ENCODE results near the gene COPS6. TPM values are rescaled to one million over a fixed set of nuclear protein-coding genes. Genes with fewer than 3 reads are reported as not detected.

Gene COPS6
- total RNA-seq (2014; rRNA removed; shearing (Covaris generic)), result 100 and 151 TPM in 2 replicates

DNA sequence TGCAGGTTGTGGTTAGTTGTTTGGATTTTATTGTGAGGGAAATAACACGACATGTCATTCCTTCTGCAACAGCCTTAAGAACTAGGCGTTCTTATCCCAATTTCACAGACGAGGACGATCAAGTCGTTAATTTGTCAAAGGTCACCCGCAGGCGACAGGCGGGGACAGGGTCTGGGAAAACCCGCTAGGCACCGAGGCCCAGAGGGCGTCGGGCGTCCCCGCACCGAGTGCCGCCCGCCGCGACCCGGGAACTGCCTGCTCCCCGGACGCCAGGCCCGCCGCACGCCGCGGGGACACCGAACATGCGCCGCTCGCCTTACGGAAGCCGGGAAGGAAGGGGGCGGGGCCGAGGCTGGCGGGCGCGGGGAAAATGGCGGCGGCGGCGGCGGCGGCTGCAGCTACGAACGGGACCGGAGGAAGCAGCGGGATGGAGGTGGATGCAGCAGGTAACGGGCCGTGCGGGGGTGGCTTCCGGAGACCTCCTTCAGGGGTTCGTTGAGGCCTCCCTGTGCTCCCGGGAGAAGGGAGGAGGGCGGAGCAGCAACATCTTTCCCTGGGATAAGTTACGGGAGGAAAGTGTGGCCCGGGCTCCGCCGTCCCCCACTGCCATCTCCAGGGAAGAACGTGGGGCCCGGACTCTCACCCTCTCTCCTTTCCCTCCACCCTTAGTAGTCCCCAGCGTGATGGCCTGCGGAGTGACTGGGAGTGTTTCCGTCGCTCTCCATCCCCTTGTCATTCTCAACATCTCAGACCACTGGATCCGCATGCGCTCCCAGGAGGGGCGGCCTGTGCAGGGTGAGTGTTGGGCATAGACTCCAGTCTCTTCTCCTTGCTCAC lies at the start of gene COPS6:
Gene COPS6 (plus strand): TSS at position 349 of the 837 bp plus-strand sequence. CDS start 22 bp downstream, at position 371.
- DNase-seq (ENCODE audit: low spot score), result peak; percentile 69
- in situ Hi-C loops (cut with HindIII; ENCODE audit: low sequenced_read_pairs), result no loop called here

DNA sequence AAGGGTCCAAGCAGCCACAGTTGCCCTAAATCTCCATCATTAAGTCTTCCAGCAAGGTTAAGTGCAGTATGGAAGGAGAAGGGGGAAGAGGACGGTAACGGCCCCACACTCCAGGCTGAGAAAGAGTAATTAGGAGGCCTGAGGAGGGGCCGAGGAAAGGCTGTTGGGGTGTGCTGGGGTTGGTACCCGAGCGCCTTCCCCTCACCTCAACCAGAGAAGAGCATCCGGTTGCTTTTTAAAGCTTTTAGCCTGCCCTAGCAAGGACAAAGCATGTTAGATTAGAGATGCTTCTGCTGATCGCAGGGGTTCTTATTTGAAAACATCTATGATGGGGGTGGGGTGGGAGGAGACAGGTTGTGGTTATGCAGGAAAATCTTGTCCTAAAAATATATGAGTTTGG lies 48.2 kb upstream of the COPS6 start:
- no peak for DNase-seq (ENCODE audit: low spot score)
- in situ Hi-C loops (cut with HindIII; ENCODE audit: low sequenced_read_pairs), result no loop called here

DNA sequence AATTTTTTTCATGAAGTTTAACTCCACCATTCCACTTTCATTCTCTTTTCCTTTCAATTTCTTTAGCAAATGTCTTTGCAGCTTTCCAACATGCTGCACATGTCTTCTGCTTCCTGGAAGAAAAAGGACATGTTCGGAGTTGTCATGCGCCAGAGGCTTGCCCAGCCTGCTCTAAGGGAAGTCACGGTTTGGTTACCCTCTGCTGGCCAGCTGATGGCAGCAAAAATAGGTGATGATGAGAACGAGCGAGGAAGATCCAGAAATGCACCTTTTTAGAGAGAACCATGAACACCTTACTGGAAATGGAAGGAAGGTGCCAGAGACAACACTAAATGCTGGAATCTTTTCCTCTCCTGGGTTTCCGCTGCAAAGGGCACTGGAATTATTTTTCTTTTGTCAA lies 44.1 kb upstream of the COPS6 start:
- in situ Hi-C loops (cut with HindIII; ENCODE audit: low sequenced_read_pairs), result no loop called here
- no peak for DNase-seq (ENCODE audit: low spot score)

DNA sequence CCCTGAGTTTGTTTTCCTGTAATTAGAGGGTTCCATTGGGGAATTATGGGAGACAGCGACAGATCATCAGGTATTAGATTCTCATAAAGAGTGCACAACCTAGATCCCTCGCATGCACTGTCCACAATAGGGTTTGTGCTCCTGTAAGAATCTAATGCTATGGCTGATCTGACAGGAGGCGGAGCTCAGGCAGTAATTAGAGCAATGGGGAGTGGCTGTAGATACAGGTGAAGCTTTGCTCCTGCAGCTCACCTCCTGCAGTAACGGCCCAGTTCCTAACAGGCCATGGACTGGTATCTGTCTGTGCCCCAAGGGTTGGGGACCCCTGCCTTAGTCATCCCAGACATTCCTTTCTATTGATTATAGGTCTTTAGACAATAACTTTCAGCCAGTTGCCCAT lies 40.1 kb upstream of the COPS6 start:
- in situ Hi-C loops (cut with HindIII; ENCODE audit: low sequenced_read_pairs), result no loop called here
- DNase-seq (ENCODE audit: low spot score), result no peak

DNA sequence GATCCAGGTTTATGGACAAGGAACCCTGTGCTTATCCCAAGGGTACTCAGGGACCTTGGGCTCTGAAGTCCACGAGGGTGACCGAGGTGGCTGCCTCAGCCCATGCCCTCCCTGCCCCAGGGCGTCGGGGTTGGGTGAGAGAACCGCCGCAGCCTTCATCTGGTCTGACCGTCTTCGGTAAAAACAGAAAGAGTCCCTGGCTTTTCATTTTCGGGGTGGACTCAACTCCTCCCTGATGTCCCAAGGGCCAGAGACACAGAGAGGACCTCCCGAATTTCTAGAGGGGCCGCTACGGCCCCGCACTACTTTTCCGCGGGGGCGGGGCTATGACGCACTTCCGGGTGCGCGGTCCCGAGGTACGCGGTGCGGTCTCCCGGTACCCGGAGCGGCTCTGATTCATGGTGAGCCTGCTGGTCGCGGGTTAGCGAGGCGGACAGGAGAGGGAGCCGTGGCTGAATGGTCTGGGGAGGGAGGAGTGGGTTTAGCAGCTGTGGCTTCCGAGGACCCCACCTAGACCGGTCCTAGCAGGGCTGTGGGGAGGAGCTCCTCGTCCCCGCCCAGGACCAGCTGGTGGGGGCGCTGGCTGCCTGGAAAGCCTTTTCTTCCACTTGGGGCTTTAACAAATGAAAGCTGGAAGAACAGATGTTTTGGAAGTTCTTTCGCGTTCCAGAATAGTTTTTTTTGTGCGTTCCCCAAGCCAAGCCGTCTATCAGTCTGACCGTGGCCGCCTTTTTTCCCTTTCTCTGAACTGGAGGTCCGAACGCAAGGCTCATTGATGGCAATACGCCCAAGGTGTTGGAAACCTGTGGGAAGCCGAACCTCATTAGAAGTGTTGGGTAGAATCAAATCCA lies 39.1 kb upstream of the COPS6 start, which contains the start of gene ZSCAN21:
Gene ZSCAN21 (plus strand): TSS at position 334 of the 851 bp plus-strand sequence. CDS start 7,233 bp downstream, outside the sequence.
- in situ Hi-C loops (cut with HindIII; ENCODE audit: low sequenced_read_pairs), result no loop called here

DNA sequence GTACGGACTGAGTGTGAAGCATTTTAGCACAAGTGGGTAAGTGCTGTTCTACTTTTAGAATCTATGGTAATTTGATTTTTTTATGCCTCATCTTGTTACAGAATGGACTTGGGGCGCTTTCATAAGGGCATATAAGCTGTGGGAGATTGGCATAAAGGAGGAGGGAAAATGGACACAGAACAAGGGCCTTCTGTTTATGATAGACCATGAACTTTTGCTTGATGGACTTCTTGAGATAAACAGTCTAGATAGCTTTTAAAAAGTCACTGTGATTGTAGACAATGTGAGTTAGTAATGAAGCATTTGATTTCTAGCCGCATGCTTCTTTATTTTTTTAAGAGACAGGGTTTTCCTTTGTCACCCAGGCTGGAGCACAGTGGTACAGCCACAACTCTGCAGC lies 37.2 kb upstream of the COPS6 start:
- in situ Hi-C loops (cut with HindIII; ENCODE audit: low sequenced_read_pairs), result no loop called here
- no peak for DNase-seq (ENCODE audit: low spot score)

More for the DNA sequence above, 39.1 kb upstream of the COPS6 start, which contains the start of gene ZSCAN21:
- peak; percentile 90 for DNase-seq (ENCODE audit: low spot score)

DNA sequence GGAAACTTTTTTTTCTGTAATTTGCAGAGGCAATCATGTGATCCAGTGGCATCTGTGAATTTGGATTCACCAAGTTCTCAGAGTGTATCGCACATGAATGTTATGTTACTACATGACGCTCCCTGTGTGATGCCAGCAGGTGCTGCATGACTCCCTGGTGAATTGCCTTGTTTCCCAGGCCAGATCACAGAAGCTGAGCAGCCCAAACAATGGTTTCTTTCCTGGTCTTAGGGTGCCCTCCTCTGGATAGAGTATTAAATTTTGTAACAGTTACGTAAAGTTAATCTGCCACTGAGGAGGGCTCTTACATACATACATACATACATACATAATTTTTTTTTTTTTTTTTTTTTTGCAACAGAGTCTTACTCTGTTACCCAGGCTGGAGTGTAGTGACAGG lies 35.6 kb upstream of the COPS6 start:
- in situ Hi-C loops (cut with HindIII; ENCODE audit: low sequenced_read_pairs), result no loop called here

DNA sequence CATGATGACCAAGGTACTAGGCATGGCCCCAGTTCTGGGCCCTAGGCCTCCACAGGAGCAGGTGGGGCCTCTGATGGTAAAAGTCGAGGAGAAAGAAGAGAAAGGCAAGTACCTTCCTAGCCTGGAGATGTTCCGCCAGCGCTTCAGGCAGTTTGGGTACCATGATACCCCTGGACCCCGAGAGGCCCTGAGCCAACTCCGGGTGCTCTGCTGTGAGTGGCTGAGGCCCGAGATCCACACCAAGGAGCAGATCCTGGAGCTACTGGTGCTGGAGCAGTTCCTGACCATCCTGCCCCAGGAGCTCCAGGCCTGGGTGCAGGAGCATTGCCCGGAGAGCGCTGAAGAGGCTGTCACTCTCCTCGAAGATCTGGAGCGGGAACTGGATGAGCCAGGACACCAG lies 31.8 kb upstream of the COPS6 start:
- DNase-seq (ENCODE audit: low spot score), result no peak
- in situ Hi-C loops (cut with HindIII; ENCODE audit: low sequenced_read_pairs), result no loop called here

More for the DNA sequence above, 35.6 kb upstream of the COPS6 start:
- peak; percentile 53 for DNase-seq (ENCODE audit: low spot score)

DNA sequence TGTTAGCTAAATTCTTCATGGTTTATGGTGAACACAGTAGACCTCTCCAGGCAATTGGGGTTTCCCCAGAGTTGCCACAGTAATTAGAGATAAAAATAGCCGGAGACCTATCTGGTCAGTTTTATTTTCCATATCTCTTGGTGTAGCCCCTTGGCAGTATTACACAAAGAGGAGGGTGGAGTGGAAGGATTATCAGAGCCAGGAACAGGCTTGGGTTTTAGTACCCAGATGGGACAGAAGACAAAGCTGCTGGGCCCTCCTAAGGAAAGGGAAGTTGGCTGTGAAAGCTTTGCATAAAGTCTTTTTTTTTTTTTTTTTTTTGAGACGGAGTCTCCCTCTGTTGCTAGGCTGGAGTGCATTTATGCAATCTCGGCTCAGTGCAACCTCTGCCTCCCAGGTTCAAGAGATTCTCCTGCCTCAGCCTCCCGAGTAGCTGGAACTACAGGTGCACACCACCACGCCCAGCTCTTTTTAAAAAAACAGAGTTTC lies 29.5 kb upstream of the COPS6 start:
- in situ Hi-C loops (cut with HindIII; ENCODE audit: low sequenced_read_pairs), result no loop called here
- DNase-seq (ENCODE audit: low spot score), result no peak

DNA sequence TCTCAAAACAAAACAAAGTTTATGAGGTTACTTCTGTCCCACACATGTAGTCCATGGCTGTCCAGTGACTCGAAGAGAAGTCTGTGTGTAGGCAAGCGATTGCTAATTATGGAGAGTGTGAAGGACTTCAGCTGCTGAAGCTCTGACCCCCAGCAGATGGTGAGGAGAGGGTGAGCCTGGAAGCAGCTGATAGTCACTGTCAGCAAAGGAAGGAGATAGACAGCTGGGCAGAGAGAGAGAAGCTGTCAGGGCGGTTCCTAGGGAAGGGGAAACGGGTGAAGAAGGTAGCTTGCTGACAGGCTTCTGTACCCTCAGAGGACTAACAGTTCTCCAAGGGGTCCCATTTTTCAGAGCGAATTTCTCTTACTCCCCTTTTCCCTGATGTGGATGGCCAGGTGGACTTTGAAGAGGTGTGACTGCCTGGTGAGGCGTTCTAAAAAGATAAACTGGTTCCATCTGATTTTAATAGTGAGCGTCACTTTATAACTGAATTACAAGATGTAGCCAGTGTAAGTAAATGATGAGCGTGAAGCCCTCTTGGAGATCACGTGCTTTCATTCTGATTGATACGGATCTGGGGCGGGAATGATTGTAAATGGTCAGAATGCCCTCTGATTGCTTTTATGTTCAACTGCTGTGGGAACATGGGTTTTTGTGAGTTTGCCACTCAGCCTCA lies 27.1 kb upstream of the COPS6 start:
- no peak for DNase-seq (ENCODE audit: low spot score)
- in situ Hi-C loops (cut with HindIII; ENCODE audit: low sequenced_read_pairs), result no loop called here

DNA sequence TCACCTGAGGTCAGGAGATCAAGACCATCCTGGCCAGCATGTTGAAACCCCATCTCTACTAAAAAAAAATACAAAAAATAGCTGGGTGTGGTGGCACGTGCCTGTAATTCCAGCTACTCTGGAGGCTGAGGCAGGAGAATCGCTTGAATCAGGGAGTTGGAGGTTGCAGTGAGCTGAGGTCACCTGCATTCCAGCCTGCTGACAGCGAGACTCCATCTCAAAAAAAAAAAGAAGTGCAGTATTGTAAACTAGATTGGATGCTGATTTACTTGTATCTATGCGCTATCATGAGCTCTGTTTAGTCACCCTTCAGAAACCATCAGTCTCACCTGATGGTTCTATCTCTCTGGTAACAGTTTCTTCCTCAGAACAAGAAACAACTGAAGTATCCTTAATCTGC lies 25.4 kb upstream of the COPS6 start:
- in situ Hi-C loops (cut with HindIII; ENCODE audit: low sequenced_read_pairs), result no loop called here
- no peak for DNase-seq (ENCODE audit: low spot score)

DNA sequence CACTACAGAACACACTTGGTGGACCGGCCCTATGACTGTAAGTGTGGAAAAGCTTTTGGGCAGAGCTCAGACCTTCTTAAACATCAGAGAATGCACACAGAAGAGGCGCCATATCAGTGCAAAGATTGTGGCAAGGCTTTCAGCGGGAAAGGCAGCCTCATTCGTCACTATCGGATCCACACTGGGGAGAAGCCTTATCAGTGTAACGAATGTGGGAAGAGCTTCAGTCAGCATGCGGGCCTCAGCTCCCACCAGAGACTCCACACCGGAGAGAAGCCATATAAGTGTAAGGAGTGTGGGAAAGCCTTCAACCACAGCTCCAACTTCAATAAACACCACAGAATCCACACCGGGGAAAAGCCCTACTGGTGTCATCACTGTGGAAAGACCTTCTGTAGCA lies 24.6 kb upstream of the COPS6 start:
- no peak for DNase-seq (ENCODE audit: low spot score)
- in situ Hi-C loops (cut with HindIII; ENCODE audit: low sequenced_read_pairs), result no loop called here

DNA sequence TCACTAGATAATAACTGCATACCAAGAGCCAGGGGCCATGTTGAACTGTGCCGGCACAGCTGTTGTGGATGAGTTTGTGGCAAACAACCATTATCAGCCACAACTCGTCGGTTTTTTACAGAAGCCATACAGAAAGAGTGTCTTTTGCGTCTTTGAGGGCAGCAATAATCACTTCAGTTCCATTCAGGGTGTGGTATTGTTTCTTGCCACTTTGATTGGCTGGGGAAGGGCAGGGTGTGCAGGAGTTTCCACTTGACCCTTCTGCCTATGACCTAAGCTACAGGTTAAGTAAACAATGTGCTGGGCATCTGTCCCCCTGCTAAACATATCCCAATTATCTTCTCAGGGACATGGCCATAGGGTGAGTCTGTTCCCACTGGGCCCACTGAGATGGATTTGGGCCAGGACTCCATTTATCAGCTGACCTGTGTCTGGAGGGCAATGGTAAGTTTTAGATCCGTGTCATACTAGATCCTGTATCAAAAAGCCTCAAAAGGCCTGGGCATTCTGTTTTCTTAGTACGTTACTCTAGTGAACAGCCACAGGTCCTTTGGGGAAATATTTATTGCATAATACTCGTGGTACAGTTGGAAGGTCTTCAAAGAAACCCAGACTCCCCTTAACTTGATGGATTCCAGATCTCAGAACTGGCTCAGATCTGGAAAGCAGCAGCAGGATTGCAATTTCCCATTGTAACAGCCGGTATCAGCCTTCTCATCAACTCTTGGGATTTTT lies 23.1 kb upstream of the COPS6 start:
- no peak for DNase-seq (ENCODE audit: low spot score)
- in situ Hi-C loops (cut with HindIII; ENCODE audit: low sequenced_read_pairs), result no loop called here

DNA sequence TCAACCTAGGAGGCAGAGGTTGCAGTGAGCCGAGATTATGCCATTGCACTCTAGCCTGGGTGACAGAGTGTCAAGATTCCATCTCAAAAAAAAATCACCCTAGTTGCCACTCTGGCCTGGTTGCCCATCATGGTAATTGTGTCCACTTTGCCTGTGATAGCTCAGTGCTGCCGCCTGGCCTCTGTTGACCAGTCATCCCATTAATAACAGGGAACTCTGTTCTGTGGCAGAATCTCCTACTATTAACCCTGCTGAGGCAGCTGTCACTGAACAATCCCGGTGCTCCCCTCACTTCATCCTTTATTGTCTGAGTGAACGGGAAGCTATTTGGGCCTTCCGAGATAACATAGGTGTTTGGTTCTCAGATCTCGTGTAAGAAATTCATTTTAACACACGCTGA lies 21.8 kb upstream of the COPS6 start:
- in situ Hi-C loops (cut with HindIII; ENCODE audit: low sequenced_read_pairs), result no loop called here
- no peak for DNase-seq (ENCODE audit: low spot score)

DNA sequence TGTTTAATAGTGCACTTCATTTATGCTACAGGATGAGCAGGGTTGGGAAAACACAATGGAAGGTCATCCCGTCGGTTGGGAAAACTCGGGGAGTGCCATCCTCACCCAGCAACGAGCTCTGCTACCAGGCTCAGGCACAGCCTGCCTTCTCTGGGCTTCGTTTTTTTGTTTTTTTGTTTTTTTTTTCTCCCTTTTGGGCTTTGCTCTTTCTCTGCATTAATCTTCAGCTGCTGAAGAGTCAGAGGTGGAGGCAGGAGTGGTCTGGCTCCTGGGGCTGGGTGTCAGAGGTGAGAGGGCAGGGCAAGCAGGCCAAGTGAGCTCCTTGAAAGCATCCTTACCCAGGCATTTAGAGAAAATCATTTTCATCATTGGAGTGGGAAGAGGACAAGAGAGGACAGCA lies 18.8 kb upstream of the COPS6 start:
- in situ Hi-C loops (cut with HindIII; ENCODE audit: low sequenced_read_pairs), result no loop called here
- DNase-seq (ENCODE audit: low spot score), result no peak

DNA sequence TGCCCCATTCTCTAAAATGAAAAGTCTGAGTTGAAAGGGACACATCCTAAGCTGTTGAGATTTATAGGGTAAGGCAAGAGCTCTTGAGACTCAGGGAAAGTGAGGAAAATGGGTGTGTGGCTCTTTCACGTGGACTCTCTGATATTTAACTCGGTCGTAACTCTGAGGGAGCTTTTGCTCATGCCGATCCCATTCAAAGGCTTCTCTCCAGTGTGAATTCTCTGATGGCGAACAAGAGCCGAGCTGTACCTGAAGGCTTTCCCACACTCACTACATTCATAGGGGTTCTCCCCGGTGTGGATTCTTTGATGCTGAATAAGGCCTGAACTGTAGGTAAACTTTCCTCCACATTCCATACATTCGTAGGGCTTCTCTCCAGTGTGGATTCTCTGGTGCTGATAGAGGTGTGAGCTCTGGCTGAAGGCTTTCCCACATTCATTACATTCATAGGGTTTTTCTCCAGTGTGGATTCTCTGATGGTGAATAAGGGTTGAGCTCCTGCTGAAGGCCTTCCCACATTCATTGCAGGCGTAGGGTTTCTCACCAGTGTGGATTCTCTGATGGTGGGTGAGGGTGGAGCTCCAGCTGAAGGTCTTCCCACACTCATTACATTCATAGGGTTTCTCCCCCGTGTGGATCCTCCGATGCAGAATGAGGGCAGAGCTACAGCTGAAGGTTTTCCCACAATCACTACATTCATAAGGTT lies 17.6 kb upstream of the COPS6 start:
- in situ Hi-C loops (cut with HindIII; ENCODE audit: low sequenced_read_pairs), result no loop called here
- no peak for DNase-seq (ENCODE audit: low spot score)

DNA sequence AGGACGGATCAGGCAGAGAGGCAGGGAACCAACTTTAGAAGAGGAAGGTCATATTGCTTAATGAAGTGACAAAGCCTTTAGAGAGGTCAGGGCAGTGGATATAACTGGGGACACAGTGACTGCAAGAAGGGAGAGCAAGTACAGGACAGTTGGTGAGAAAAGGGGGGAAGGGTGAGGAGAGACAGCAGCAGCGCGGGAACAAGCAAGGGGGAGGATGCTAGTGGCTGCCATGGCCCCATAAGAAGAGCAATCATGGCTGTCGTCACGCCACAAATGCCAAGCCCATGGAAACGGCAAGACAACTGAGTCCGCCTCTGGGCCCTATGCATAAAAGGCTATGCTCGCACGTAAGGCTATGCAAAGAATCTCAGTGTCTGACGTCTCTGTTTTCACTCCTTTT lies 16.3 kb upstream of the COPS6 start:
- in situ Hi-C loops (cut with HindIII; ENCODE audit: low sequenced_read_pairs), result no loop called here
- no peak for DNase-seq (ENCODE audit: low spot score)

DNA sequence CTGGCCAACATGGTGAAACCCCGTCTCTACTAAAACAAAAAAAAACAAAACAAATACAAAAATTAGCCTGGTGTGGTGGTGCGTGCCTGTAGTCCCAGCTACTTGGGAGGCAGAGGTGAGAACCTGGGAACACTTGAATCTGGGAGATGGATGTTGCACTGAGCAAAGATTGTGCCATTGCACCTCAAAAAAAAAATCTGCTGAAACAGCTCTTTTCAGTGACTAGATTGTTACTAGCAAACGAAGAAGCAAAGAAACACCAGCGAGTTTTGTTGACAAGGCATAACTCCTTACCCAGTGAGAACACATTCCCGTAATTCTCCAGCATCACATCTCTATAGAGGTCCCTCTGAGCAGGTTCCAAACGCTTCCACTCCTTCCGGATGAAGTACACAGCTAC lies 13.9 kb upstream of the COPS6 start:
- in situ Hi-C loops (cut with HindIII; ENCODE audit: low sequenced_read_pairs), result no loop called here
- DNase-seq (ENCODE audit: low spot score), result no peak

All from G401 (cell line).